22Rv1 (cell line): ENCODE results near the gene TLL2.

Experiments used
- CTCF ChIP-seq: fragments of 450-650 bp; IDR thresholded peaks from 2 replicates; pipeline ENCODE4 v1.5.1; 2017; ENCODE audit warnings: mild to moderate bottlenecking
- ZFX ChIP-seq: fragments of 450-650 bp; IDR thresholded peaks from 2 replicates; pipeline ENCODE4 v1.6.1; 2017; ENCODE audit warnings: antibody characterized with exemption, borderline replicate concordance

- TF ChIP-seq CTCF = no peak
- no peak for TF ChIP-seq ZFX
Measured at GRCh38 chr10:96460316-96460715, 53.4 kb downstream of the TLL2 start.
